AG08396 (cell line): ENCODE measurements around the gene RNF26.
A peak's percentile ranks its signal among the peaks of the same experiment; 100 is the strongest.

Source experiments
- DNase-seq: peaks from one replicate; pipeline ENCODE4 v3.0.0; 2012; ENCODE audit warnings: low spot score, mixed read lengths

Gene RNF26

GRCh38 chr11:119334174-119334930 lies at the start of gene RNF26:
Gene RNF26, plus strand, starts transcription at chr11:119334527. Its CDS starts 596 bp downstream, at chr11:119335123.
- DNase-seq, result peak; percentile 98

- no peak for DNase-seq
These were observed 48.9 kb upstream of the RNF26 start for GRCh38 chr11:119285431-119285830.

- no peak for DNase-seq
These were observed 46.1 kb upstream of the RNF26 start for GRCh38 chr11:119288219-119288618.

GRCh38 chr11:119290894-119291497 lies 43.3 kb upstream of the RNF26 start:
- no peak for DNase-seq

GRCh38 chr11:119293461-119293860 lies 40.9 kb upstream of the RNF26 start:
- no peak for DNase-seq

GRCh38 chr11:119295178-119295577 lies 39.1 kb upstream of the RNF26 start:
- DNase-seq, result no peak

GRCh38 chr11:119297938-119298337 lies 36.4 kb upstream of the RNF26 start:
- no peak for DNase-seq

- DNase-seq, result no peak
These were observed 35.6 kb upstream of the RNF26 start for GRCh38 chr11:119298726-119299125.

GRCh38 chr11:119299416-119299815 lies 34.9 kb upstream of the RNF26 start:
- DNase-seq, result no peak

GRCh38 chr11:119300198-119300964 lies 33.9 kb upstream of the RNF26 start:
- no peak for DNase-seq

GRCh38 chr11:119303227-119303718 lies 31.1 kb upstream of the RNF26 start:
- DNase-seq, result no peak

- no peak for DNase-seq
These were observed 28.6 kb upstream of the RNF26 start for GRCh38 chr11:119305556-119306372.

- DNase-seq, result no peak
These were observed 27.9 kb upstream of the RNF26 start for GRCh38 chr11:119306373-119306890.

GRCh38 chr11:119307219-119307618 lies 27.1 kb upstream of the RNF26 start:
- DNase-seq, result no peak

- DNase-seq, result no peak
These were observed 26.4 kb upstream of the RNF26 start for GRCh38 chr11:119307974-119308373.

- no peak for DNase-seq
These were observed 24.9 kb upstream of the RNF26 start for GRCh38 chr11:119309411-119309810.

GRCh38 chr11:119309953-119310681 lies 24.2 kb upstream of the RNF26 start:
- DNase-seq, result no peak

GRCh38 chr11:119310682-119311052 lies 23.7 kb upstream of the RNF26 start:
- no peak for DNase-seq

GRCh38 chr11:119314726-119315125 lies 19.6 kb upstream of the RNF26 start:
- DNase-seq, result no peak

- DNase-seq, result peak; percentile 49
These were observed 19.0 kb upstream of the RNF26 start for GRCh38 chr11:119315131-119316015.
